Measurements from ENCODE around the gene SPHK2.

The SPHK2 gene

DNA sequence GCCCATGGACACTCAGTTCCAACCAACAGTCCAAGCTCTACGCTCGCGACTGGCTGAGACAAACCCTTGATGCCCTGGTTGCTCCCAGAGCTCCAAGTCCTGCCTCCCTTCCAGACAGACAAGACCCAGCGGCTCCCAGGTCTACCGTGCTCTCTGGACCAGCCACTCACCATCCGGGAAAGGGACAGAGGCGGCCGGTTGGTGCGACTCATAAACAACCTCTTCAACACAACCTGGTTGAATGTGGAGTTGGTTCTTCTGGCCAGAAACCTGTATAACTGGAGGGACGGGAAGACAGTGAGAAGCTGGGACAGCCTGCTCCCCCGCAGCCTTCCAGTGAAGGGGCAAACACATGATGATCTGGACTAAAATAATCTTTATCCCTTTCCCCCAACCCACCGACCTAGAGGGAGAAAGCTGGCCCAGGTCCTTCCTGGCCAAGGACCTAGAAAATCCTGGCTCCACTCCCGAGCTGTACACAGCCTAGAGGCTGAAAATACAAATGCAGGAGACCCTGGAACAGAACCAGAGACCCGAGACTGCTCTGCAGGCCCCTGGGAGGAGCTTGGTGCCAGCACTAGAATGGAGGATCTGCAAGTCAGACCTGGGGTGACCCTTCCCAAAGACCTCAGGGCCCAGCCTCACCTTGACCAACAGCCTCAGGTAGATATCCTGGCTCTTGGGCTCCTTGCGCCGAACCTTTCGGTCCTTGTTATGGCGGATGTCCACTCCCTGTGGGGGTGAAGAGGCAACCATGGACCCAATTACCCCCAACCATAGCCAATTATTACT lies 2.0 kb upstream of the SPHK2 start:
- DNase-seq (ENCODE audit: low read depth), result no peak
- H3K4me3 ChIP-seq (ENCODE audit: low read depth, low read length), result peak overlapping the region; percentile 93
- TF ChIP-seq, protein P1, sequence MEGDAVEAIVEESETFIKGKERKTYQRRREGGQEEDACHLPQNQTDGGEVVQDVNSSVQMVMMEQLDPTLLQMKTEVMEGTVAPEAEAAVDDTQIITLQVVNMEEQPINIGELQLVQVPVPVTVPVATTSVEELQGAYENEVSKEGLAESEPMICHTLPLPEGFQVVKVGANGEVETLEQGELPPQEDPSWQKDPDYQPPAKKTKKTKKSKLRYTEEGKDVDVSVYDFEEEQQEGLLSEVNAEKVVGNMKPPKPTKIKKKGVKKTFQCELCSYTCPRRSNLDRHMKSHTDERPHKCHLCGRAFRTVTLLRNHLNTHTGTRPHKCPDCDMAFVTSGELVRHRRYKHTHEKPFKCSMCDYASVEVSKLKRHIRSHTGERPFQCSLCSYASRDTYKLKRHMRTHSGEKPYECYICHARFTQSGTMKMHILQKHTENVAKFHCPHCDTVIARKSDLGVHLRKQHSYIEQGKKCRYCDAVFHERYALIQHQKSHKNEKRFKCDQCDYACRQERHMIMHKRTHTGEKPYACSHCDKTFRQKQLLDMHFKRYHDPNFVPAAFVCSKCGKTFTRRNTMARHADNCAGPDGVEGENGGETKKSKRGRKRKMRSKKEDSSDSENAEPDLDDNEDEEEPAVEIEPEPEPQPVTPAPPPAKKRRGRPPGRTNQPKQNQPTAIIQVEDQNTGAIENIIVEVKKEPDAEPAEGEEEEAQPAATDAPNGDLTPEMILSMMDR (IDR thresholded peaks at IDR 0.05; ENCODE audit: low read depth, low read length, missing control alignments), result no peak

DNA sequence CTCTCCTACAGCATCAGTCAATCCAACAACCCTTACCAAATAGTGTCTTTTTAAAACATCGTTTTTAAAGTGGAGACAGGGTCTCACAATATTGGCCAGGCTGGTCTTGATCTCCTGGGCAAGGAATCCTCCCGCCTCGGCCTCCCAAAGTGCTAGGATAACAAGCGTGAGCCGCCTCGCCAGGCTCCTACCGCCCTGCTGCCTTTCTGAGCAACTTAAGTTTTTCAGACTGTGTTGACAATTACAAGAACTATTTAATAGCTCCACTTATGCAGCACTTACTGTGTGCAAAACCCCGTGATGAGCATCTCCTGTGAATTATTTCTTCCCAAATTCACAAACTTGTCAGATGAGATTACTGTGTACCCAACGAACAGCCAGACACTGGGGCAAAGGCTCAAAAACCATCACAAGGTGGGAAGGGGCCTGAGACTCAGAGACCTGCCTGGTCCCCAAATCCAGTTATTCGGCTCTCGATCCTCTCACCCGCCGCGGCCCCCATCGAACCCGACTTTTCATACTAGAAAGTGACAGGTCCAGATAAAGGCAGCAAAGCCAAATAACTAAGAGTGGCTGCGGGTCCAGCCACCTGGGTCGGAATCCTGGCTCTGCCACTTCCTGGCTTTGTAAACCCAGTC lies 909 bp upstream of the SPHK2 start:
- peak overlapping the region; percentile 93 for H3K4me3 ChIP-seq (ENCODE audit: low read depth, low read length)
- no peak for DNase-seq (ENCODE audit: low read depth)
- TF ChIP-seq, protein P1 (IDR thresholded peaks at IDR 0.05; ENCODE audit: low read depth, low read length, missing control alignments), result no peak

DNA sequence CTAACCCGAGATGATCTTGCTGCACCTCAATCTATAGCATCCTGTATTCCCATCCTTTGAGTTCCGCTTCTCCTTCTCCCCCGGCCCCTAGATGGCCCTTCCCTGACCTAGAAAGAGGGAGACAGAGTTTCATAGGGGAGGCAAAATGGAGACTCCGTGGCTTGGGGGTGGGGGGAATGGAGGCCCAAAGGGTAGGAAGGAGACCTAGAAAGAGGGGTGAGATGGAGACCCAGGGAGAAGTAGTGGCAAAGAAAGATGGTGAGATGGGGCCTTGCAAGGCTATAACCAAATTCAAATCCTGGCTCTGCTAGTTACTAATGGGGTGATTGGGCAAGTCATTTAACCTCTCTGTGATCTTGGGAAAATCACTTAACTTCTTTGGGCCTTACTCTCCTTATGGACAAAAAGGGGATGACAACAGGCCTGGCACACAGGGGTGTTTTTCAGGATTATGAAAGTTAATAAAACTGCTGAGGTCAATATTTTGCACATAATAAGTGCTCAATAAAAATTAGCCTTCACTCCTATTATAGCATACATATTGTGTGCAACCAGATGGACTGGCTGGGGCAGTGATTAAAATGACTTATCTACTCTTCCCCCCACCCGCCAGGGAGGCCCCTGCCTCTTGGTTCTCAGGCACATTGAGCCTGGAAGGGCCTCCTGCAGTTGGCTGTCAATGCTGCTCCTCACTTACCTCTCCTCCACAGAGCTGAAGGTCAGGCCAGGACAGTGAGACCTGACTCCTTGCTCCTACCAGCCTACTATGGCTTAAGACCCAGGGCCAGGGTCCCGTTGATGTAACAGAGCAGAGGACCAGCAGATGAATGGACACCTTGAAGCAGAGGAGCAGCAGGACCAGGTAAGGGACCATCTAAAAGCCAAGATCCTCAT lies 633 bp downstream of the SPHK2 start:
- TF ChIP-seq, protein P1 (IDR thresholded peaks at IDR 0.05; ENCODE audit: low read depth, low read length, missing control alignments), result no peak

DNA sequence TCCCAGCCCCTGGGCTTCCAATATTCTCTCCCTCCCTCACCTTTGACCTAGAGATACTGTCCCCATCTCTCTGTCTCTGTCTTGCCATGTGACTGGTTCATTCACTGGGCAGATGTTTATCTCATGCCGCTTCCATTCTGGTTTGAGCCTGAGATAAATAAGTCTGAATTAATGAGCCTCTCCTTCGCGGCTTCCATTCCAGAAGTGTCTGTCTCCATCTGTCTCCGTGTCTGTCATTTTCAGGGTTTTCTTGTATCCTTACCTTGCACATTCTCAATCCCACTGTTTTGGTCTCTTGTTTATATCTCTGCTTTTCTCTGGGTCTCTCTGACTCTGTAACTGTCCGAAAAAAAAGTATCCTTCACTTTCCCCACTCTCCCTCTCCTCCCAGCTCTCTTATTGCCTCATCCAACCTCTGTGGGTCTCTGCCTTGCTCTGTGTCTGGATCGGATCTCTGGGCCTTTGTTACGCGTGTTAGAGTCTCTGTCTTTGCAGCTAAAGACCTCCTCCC lies 4.3 kb downstream of the SPHK2 start:
- peak overlapping the region; percentile 51 for H3K4me3 ChIP-seq (ENCODE audit: low read depth, low read length)
- TF ChIP-seq, protein P1 (IDR thresholded peaks at IDR 0.05; ENCODE audit: low read depth, low read length, missing control alignments), result no peak
- DNase-seq (ENCODE audit: low read depth), result no peak

More for the DNA sequence above, 633 bp downstream of the SPHK2 start:
- no peak for DNase-seq (ENCODE audit: low read depth)
- peak overlapping the region; percentile 93 for H3K4me3 ChIP-seq (ENCODE audit: low read depth, low read length)

DNA sequence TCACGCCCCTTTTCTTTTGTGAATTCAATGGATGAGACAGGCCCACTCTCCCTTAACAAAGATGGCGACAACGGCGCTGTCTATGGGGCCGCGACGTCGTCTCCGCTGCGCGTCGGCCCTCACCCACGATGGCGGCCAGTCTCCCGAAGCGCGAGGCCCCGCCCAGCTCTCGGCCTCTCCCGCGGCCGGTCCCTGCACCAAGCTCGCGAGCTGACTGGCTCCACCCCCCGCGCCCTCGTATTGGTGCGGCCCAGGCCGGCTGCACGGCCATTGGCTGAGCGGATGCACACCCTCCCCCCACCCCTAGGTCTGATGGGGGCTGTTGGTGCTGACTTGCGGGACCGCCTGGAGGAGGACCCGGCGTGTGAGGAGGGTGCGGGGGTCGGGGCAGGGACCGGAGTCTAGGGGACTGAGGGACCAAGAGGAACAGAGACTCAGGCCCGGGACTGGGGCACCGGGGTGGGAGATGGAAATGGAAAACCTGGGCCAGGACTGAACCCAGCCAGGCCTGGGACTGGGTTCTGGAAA lies 4.8 kb downstream of the SPHK2 start:
- peak; percentile 86 for DNase-seq (ENCODE audit: low read depth)
- TF ChIP-seq, protein P1 (IDR thresholded peaks at IDR 0.05; ENCODE audit: low read depth, low read length, missing control alignments), result no peak
- H3K4me3 ChIP-seq (ENCODE audit: low read depth, low read length), result peak overlapping the region; percentile 51

All from GM12864 (cell line).